Caco-2 (cell line): Measurements from ENCODE around the gene TM4SF18. TPM values are rescaled to one million over a fixed set of nuclear protein-coding genes. Genes with fewer than 3 reads are reported as not detected.

Source experiments
- Bru-seq: library from RNA; stranded (reverse); fragments of 400-500 nt; gene quantifications from one replicate; lab custom pipeline; 2021; lab: Mats Ljungman, UMichigan
- BruChase-seq, 2 experiments: library from RNA; stranded (reverse); fragments of 400-500 nt; gene quantifications; one replicate each; lab custom pipeline; 2021; lab: Mats Ljungman, UMichigan
- BruUV-seq: library from RNA; stranded (reverse); fragments of 400-500 nt; replicated peaks from 2 replicates; lab custom pipeline; 2021; lab: Mats Ljungman, UMichigan
- CTCF ChIA-PET: fragments of 300-600 bp; sonication (Branson Sonifier 250); formaldehyde crosslinking; loops from one replicate; lab custom pipeline; 2022; ENCODE audit warnings: antibody characterized with exemption; lab: Charles Lee
- POLR2A ChIA-PET: fragments of 300-600 bp; sonication (Branson Sonifier 250); formaldehyde crosslinking; loops from one replicate; lab custom pipeline; 2022; ENCODE audit warnings: antibody characterized with exemption; lab: Charles Lee
- DNase-seq, 2 experiments: peaks; one replicate each; pipeline versions ENCODE4 v3.0.0 to v3.0.0-alpha.2; 2020 to 2022
- H3K27me3 ChIP-seq: replicated peaks from 2 replicates; pipeline ENCODE4 v1.6.0; 2011; ENCODE audit warnings: low read length; ENCODE audit not compliant: control insufficient read depth, insufficient read depth
- H3K36me3 ChIP-seq: 2 replicates; pipeline ENCODE4 v1.5.1; 2011; ENCODE audit warnings: low read length; ENCODE audit not compliant: control insufficient read depth, insufficient read depth
- H3K4me1 ChIP-seq: fragments of 250-450 bp; sonication (Bioruptor Pico); 2 replicates; pipeline ENCODE4 v1.5.1; 2020; ENCODE audit warnings: mild to moderate bottlenecking
- H3K4me3 ChIP-seq: 2 replicates; pipeline ENCODE4 v1.5.1; 2011; ENCODE audit warnings: low read depth, mild to moderate bottlenecking, control low read depth, low read length
- H3K9me3 ChIP-seq: fragments of 250-450 bp; sonication (Bioruptor Pico); 2 replicates; pipeline ENCODE4 v1.5.1; 2020; ENCODE audit warnings: mild to moderate bottlenecking, moderate library complexity
- H3K27ac Mint-ChIP-seq: one replicate; pipeline ENCODE4 v1.8.0; 2022; ENCODE audit warnings: mixed read lengths; ENCODE audit not compliant: unreplicated experiment
- H3K27me3 Mint-ChIP-seq: one replicate; pipeline ENCODE4 v1.8.0; 2022; ENCODE audit warnings: mixed read lengths; ENCODE audit not compliant: insufficient read depth, unreplicated experiment
- H3K36me3 Mint-ChIP-seq: one replicate; pipeline ENCODE4 v1.8.0; 2022; ENCODE audit warnings: mild to moderate bottlenecking, mixed read lengths; ENCODE audit not compliant: insufficient read depth, unreplicated experiment
- H3K4me1 Mint-ChIP-seq: one replicate; pipeline ENCODE4 v1.8.0; 2022; ENCODE audit warnings: low read depth, mixed read lengths; ENCODE audit not compliant: unreplicated experiment
- H3K4me3 Mint-ChIP-seq: one replicate; pipeline ENCODE4 v1.8.0; 2022; ENCODE audit warnings: mild to moderate bottlenecking, moderate library complexity, mixed read lengths; ENCODE audit not compliant: unreplicated experiment
- H3K9me3 Mint-ChIP-seq: one replicate; pipeline ENCODE4 v1.8.0; 2022; ENCODE audit warnings: mixed read lengths; ENCODE audit not compliant: unreplicated experiment
- CTCF ChIP-seq, 2 experiments: fragments of 200-600 bp in 1 of 2; IDR thresholded peaks; 1 replicate in 1 of 2; 2 replicates in 1 of 2; pipeline versions ENCODE4 v1.5.1 to v1.8.0; 2011 to 2022; ENCODE audit warnings: antibody characterized with exemption in 1 of 2, control low read depth in 1 of 2, inconsistent platforms in 1 of 2, low read depth in 1 of 2, low read length in 1 of 2, mild to moderate bottlenecking in 1 of 2, moderate library complexity in 1 of 2; ENCODE audit not compliant: insufficient read depth in 1 of 2, severe bottlenecking in 1 of 2, unreplicated experiment in 1 of 2
- intact Hi-C: fragments of 100-400 bp; cut with micrococcal nuclease; formaldehyde crosslinking; loops from one replicate; pipeline ENCODE4 v1.10.0; 2022; ENCODE audit not compliant: unreplicated experiment
- long read RNA-seq: library from polyadenylated mRNA; stranded (forward); transcript quantifications from one replicate; pipeline ENCODE4 v2.0.0, GENCODE V29; 2022
- total RNA-seq: library from RNA; stranded (reverse); gene quantifications from 2 replicates; pipeline ENCODE4 v1.2.3, GENCODE V29; 2022

TM4SF18 gene, protein sequence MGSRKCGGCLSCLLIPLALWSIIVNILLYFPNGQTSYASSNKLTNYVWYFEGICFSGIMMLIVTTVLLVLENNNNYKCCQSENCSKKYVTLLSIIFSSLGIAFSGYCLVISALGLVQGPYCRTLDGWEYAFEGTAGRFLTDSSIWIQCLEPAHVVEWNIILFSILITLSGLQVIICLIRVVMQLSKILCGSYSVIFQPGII
- total RNA-seq: not detected in 2 replicates
- Bru-seq, nascent RNA: not detected
- percentile 6 among the genes with signal in this experiment for BruChase-seq, experiment 1, labeled RNA remaining after a 2-hour chase
- BruChase-seq, experiment 2, labeled RNA remaining after a 6-hour chase: percentile 12 among the genes with signal in this experiment
- long read RNA-seq: 0 reads

DNA sequence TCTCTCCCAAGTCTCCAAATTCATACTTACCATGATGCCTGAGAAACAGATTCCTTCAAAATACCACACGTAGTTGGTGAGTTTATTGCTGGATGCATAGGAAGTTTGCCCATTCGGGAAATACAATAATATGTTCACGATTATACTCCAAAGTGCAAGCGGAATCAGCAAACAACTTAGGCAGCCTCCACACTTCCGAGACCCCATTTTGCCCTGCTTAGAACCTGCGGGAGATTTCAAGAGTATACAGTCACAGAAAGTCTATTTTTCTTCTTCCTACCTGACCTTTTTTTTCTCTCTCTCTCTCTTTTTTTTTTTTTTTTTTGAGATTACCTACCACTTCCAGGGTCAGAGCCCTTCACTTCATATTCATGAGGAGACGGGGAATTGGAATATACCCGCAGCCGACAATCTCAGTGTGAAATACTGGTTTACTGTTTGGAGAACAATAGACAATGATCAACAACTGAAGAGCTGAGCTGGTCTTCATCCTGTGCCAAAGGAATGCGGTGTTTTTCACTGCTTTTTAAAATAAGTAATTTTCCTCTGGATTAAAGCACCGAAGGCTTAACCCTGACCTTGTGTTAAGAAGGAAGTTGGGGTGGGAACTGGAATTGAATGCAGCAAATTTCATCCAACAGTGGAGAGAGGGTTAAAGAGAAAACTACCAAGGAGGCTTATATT is at the start of gene TM4SF18:
Gene TM4SF18 (minus strand): TSS at position 461 of the 684 bp plus-strand sequence. CDS start 254 bp downstream, at position 207.
- H3K4me1 Mint-ChIP-seq: no peaks in the 10 kb centered on the region
- ChIA-PET POLR2A (interaction anchor here (0.6 kb wide), 1 partner anchor 217 kb away, joined by 10 read pairs; no protein-coding TSS in a partner anchor), CTCF (interaction anchor here (0.6 to 1.6 kb wide), 4 partner anchors 32 to 378 kb away, joined by 3 to 7 read pairs (median 4); no protein-coding TSS in a partner anchor)
- Histone ChIP-seq H3K4me1 (no peaks in the 10 kb centered on the region), H3K36me3 (no peaks in the 10 kb centered on the region), H3K9me3 (no peaks in the 10 kb centered on the region), H3K27me3 (no peaks in the 10 kb centered on the region), H3K4me3 (no peak within 1 kb of the TSS)
- intact Hi-C loops: no loop called here
- H3K27ac Mint-ChIP-seq: no peak within 1 kb of the TSS
- no TSS peak for BruUV-seq
- TF ChIP-seq CTCF (IDR thresholded peaks at IDR 0.05; ENCODE audit: insufficient read depth in 1 of 2, low read depth in 1 of 2, low read length in 1 of 2, severe bottlenecking in 1 of 2, unreplicated experiment in 1 of 2): no peak
- no peak within 1 kb of the TSS for H3K4me3 Mint-ChIP-seq
- no peaks in the 10 kb centered on the region for H3K27me3 Mint-ChIP-seq
- no peaks in the 10 kb centered on the region for H3K36me3 Mint-ChIP-seq
- DNase-seq: no peak
- H3K9me3 Mint-ChIP-seq: no peaks in the 10 kb centered on the region

GRCh38 chr3:149382518-149382917 is 49.1 kb upstream of the TM4SF18 start:
- CTCF ChIA-PET: no interaction called here
- no TSS peak for BruUV-seq
- intact Hi-C loops: no loop called here
- Mint-ChIP-seq H3K27ac (peak overlapping the region; percentile 93), H3K9me3 (no peaks in the 10 kb centered on the region), H3K36me3 (peaks cover 40% of the 10 kb centered on the region), H3K4me3 (no peak overlapping the region), H3K27me3 (no peaks in the 10 kb centered on the region), H3K4me1 (peaks cover 58% of the 10 kb centered on the region)
- H3K36me3 ChIP-seq: no peaks in the 10 kb centered on the region
- DNase-seq: peak in 1 of 2 experiments; percentile 65
- TF ChIP-seq CTCF (IDR thresholded peaks at IDR 0.05; ENCODE audit: insufficient read depth in 1 of 2, low read depth in 1 of 2, low read length in 1 of 2, severe bottlenecking in 1 of 2, unreplicated experiment in 1 of 2): no peak
- no peaks in the 10 kb centered on the region; the same call in 1 of the 2 replicates for H3K9me3 ChIP-seq
- POLR2A ChIA-PET: no interaction called here
- H3K4me3 ChIP-seq: no peak overlapping the region
- H3K27me3 ChIP-seq: no peaks in the 10 kb centered on the region
- H3K4me1 ChIP-seq: peaks cover 71% of the 10 kb centered on the region

- TF ChIP-seq CTCF (IDR thresholded peaks at IDR 0.05; ENCODE audit: insufficient read depth in 1 of 2, low read depth in 1 of 2, low read length in 1 of 2, severe bottlenecking in 1 of 2, unreplicated experiment in 1 of 2): no peak
- Mint-ChIP-seq H3K9me3 (no peaks in the 10 kb centered on the region), H3K27me3 (no peaks in the 10 kb centered on the region), H3K4me1 (peaks cover 56% of the 10 kb centered on the region), H3K4me3 (peak overlapping the region; percentile 57), H3K27ac (peak overlapping the region; percentile 93), H3K36me3 (peaks cover 44% of the 10 kb centered on the region)
- Histone ChIP-seq H3K9me3 (no peaks in the 10 kb centered on the region; the same call in 1 of the 2 replicates), H3K27me3 (no peaks in the 10 kb centered on the region), H3K36me3 (no peaks in the 10 kb centered on the region), H3K4me3 (no peak overlapping the region), H3K4me1 (peaks cover 66% of the 10 kb centered on the region)
- ChIA-PET POLR2A (no interaction called here), CTCF (no interaction called here)
- no peak for DNase-seq
- intact Hi-C loops: no loop called here
- BruUV-seq: no TSS peak
Observed at GRCh38 chr3:149382101-149382467, 48.6 kb upstream of the TM4SF18 start.
